T-helper 22 cell (primary cell): ENCODE measurements around the gene SLC7A9.
"Not testable (repeated sequence)": the region's sequence is repeated elsewhere in the genome, so short reads cannot be mapped to it uniquely, and the experiment has no call there.

Experiments
- DNase-seq: peaks from one replicate; pipeline ENCODE4 v3.0.0-alpha.2; 2020; ENCODE audit warnings: low read depth

The SLC7A9 gene

DNA sequence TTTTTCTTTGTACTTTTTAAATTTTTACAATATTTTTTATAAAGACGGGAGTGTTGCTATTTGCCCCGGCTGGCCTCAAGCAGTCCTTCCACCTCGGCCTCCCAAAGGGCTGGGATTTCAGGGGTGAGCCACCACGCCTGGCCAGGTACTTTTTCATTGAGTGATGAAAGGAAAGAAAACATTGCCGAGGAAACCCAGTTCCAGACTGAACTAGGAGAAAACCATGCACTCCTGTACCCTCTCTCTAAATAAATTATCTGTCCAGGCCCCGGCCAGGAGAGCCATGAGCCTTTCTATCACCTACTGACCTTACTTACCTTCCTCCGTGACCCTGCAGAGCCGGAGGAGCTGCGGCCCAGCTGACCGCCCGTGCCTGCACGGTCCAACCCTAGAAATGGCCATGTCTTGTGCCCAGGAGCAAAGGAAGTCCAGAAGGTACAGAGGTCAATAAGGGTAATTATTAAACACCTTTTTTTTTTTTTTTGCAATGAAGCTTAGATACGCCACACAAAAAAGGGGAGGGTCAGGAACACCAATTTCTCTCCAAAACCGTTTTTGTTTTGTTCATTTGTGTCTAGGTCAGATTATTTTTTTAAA lies at the start of gene SLC7A9:
SLC7A9 (minus strand) TSS at position 399 of the 597 bp plus-strand sequence. CDS start 1,233 bp downstream, outside the sequence.
- DNase-seq: no peak

DNA sequence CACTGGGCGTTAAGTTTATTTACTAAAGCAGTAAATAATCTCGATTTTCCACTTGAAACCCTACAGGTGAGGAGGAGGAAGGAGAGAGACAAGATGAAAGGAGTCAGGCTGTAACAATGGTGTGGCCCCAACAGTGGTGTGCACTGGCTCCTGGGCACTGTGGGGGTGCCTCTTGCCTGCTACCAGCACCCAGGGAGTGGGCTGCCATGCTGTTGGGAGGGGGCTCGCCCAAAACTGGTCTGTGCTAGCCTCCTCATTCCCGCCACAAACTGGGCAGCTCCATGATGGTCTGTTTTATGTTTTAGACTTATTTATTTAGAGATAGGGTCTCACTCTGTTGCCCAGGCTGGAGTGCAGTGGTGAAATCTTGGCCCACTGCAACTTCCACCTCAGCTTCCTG lies 49.8 kb upstream of the SLC7A9 start:
- no peak for DNase-seq

DNA sequence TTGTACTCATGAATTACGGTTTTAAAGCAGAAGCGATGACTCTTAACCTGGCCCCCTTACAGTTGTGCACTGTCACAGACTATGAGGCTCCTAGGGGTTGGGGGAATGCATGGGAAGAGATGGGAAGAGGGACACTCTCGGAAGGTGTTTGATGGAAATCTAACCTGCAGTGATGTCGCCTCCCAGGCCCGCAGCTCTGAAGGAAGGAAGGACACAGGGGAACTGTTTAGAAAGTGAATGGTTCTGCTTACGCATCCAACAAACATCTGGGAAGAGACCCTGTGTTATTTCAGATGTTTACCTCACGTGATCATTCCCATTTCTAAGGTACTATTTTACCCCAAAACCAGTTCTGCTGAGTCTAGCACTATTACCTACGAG lies 48.0 kb upstream of the SLC7A9 start:
- DNase-seq: no peak

DNA sequence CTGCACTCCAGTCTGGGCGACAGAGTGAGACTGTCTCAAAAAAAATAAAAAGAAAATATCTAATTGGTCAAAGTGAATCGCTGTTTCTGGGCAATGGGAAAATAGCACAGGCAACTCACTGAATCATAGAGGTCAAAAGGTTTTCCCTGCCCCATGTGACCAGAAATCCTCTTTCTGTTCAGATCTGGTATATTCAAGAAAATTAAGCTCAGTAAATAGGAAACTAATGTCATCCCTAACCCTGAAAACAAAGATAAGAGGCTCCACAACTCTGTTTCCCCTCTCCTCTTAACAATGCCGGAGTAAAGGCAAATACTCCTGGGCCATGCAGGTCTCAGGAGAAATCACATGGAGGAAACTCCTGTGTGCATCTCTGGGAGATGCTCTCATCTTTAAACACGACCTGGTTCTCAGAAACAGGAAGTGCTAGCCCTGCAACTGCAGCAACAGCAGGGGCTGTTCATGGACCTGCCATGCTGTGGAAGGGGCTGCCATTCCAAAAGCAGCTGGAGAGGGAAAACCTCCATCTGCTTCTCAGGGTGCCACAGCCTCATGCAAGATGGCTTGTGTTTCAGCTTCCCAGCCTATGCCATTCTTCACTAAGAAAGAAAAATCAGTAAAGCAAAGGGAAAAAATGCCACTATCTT lies 47.5 kb upstream of the SLC7A9 start:
- no peak for DNase-seq

DNA sequence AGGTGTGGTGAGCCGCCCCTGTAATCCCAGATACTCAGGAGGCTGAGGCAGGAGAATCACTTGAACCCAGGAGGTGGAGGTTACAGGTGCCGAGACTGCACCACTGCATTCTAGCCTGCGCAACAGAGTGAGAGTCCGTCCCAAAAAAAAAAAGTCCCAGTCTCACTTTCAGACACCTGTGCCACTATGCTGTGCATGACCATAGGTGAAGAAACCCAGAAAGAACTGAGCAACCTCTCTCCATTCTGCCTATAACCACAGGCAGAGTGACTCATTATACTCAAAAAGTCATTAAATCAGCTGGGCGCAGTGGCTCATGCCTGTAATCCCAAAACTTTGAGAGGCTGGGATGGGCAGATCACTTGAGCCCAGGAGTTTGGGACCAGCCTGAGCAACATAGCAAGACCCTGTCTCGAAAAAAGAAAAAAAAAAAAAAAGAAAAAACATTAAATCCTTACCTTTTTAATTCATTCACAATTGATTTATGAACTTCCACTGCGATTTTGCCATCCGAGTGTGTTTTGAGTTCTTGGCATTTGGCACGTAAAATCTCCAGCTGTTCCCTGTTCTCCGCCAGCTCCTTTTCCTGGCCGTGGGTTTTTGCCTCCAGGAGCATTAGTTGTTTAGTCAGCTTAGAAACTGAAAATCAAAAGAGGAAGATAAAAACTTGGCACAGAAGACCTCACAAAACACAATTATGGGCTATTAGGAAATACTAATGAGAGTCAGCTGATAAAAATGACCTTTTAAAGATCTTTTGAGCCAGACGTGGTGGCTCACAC lies 45.5 kb upstream of the SLC7A9 start:
- no peak for DNase-seq

DNA sequence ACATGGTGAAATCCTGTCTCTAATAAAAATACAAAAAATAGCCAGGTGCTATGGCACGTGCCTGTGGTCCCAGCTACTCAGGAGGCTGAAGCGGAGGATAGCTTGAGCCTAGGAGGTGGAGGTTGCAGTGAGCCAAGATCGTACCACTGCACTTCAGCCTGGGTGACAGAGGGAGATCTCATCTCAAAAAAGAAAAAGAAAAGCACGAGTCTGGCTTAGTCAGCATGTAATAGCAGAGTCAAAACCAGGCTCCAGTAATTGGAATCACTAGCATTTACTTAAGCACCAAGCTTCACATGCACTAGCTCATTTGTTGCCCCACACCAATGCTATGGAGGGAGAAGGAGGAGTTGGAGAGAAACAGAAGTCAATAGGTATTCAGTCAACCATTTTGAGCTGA lies 41.9 kb upstream of the SLC7A9 start:
- no peak for DNase-seq

DNA sequence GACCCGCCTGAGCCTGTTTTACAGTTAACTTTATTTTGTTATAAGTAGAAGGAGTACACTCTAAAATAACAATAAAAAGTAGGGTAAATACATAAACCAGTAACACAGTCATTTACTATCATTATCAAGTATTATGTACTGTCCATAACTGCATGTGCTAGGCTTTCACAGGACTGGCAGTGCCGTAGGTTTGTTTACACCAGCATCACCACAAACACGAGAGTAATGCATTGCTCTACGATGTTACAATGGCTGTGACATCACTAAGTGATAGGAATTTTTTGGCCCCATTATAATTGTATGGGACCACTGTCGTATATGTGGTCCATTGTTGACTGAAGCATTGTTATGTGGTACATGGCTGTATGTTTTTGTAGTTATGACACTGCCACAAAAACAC lies 41.3 kb upstream of the SLC7A9 start:
- DNase-seq: no peak

DNA sequence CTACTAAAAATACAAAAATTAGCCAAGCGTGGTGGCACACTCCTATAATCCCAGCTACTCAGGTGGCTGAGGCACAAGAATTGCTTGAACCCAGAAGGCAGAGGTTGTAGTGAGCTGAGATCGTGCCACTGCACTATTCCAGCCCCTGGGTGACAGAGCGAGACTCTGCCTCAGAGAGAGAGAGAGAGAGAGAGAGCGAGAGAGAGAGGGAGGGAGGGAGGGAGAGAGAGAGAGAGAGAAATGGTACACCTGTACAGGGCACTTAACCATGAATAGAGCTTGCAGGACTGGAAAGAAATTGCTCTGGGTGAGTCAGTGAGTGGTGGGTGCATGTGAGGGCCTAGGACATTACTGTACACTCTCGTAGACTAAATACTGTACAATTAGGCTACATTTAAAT lies 40.5 kb upstream of the SLC7A9 start:
- no peak for DNase-seq

DNA sequence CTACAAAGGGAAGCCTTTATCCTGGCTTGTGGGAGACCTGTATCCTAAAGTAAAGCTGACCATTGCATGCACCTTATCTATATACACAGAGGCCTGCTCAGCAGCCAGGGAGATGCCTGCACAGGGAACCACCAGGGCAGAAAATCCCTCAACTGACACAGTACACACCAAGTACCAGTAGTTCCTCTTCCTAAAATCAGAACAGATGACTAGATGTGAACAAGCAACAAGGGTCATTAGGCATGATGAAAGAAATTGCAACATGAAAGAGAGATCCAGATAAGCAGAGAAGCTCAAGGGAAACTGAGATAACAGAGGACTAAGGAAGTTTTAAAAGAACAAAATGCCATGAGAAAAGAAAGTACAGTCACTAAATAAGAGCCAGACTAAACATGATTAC lies 39.7 kb upstream of the SLC7A9 start:
- DNase-seq: no peak

DNA sequence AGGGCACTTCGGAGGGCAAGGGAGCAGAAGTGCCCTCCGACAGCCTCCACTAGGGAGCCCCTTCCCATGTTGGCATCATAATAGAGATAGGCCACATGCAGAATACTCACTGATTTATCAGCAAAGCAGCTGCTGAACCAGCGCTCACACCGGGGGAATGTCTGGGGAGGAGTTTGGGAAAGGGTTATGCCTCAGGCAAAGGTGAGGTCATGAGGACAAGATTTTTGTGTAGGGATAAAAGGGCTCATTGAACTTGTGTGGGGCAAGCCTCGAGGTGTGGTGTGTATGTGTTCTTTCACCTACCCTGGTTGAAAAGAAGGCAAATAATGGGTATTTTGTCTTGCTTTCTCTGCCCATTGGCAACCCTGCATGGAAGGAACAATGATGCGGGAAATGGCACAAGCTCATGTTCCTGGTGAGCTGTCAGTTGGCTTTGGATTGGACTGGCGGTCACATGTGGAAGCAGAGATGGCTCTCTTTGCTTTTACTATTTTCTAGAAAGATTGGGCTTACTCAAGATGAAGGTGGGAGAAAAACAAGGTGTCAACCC lies 39.1 kb upstream of the SLC7A9 start:
- DNase-seq: no peak

DNA sequence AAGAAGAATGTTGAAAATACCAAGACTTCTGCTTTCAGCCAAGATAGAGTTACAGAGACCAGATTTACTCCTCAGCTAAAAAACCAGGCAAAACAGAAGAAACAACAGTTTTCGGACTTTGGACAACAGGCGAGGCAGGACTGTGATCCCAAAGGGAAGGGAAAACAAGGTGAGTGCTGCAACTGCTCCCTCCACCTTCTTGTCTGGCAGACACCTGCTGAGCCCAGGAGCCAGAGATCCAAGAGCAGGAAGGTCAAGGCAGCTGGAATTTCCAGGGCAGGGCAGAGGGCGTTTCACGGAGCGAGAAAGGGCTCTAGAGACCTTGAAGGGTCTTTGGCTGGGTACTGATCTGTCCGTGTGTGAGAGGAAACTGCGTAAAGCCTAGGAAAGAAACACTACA lies 32.9 kb upstream of the SLC7A9 start:
- no peak for DNase-seq

DNA sequence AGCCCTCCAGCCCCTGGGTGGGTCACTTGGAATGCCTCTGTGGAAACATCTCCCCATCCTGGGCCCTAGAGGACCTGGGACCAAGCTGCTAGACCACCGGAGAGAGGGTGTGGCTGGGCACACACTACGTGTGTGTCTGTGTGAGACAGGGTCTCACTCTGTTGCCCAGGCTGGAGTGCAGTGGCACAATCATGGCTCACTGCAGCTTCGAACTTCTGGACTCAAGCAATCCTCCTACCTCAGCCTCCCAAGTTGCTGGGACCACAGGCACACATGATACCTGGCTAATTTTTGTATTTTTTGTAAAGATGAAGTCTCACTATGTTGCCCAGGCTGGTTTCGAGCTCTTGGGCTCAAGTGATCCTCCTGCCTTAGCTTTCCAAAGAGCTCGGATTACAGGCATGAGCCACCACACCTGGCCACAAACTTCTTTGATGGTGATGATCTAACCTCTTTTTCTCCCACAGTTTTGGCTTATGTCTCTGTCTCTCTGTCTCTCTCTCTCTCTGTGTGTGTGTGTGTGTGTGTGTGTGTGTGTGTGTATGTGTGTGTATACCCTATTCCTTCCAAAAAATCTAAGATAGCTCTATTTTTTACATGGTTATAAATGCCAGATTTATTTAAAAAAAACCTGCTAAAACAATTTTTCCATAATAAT lies 32.1 kb upstream of the SLC7A9 start:
- DNase-seq: no peak

DNA sequence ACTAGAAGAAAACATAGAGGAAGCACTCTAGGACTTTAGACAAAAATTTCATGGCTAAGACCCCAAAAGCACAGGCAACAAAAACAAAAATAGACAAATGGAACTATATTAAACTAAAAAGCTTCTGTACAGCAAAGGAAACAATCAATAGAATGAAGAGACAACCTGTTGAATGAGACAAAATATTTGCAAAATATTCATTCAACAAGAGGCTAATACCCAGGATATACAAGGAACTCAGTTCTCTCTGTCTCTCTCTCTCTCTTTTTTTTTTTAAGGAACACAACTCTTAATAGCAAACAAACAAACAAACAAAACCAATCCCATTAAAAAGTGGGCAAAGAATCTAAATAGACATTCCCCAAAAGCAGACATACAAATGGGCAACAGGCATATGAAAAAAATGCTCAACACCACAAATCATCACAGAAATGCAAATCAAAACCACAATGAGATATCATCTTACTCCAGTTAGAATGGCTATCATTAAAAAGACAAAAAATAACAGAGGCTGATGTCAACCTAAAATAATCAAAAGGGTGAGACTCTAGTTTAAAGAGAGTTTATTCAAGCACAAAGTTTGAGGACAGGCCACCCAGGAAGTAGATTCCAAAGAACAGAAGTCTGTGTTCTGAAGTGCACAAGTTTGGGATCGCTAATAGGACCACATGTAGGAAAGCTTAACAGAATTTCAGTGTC lies 27.1 kb upstream of the SLC7A9 start:
- no peak for DNase-seq

DNA sequence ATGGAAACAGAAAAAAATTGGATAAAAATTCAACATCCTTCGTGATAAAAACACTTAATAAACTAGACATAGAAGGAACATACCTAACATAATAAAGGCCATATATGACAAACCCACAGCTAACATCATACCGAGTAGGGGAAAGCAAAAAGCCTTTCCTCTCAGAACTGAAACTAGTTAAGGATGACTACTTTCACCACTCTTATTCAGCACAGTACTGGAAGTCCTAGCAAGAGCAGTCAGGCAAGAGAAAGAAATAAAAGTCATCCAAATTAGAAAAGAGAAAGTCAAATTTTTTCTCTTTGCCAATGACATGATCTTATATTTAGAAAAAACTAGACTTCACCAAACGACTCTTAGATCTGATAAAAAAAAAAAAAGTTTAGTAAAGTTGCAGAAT lies 25.8 kb upstream of the SLC7A9 start:
- no peak for DNase-seq

DNA sequence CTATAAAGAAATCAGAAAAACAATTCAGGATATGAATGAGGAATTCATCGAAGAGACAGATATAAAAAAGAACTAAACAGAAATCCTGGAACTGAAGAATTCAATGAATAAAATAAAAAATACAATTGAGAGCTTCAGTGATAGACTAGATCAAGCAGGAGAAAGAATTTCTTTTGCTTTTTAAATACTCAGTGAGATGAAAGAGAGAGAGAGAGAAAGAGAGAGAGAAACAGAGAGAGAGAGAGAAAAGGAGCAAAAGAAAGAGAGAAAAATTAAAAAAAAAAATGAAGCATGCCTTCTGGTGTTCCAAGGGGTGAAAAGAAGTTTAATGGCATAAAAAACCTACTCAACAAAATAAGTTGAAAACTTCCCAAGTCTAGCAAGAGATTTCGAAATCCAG lies 22.0 kb upstream of the SLC7A9 start:
- no peak for DNase-seq

DNA sequence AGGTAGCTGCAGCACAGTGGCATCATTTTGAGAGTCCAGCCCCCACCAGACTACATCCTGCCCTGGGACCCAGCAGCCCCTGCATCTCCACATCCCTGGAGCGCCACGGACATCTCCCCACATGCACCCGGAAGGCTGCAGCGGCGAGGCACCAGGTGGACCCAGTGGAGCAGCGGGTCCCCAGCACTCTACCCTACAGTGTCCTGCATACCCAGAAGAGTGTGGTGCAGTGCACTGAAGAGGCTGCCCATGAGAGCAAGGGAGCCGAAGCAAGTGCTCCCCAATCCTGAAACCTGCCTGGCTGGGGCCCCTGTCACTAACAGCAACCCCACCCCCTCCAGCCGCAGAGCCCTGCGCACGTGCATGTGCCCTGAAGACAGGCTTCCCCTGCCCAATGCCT lies 21.3 kb upstream of the SLC7A9 start:
- DNase-seq: no peak

DNA sequence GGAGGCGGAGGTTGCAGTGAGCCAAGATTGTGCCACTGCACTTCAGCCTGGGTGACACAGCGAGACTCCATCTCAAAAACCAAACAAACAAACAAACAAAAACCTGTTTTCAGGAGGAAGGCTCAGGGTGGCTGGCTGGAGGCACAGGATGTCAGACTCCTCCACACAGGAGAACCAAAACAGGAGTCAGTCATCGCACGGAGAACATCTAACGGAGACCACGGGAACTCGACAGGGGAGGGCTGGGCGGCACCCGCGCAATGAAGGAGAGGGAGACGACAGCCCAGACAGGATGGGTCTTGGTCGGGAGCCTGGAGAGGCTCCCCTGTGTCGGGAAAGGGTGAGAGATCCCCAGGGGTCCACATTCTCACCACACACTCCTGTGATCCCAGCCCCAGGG lies 20.8 kb upstream of the SLC7A9 start:
- no peak for DNase-seq

DNA sequence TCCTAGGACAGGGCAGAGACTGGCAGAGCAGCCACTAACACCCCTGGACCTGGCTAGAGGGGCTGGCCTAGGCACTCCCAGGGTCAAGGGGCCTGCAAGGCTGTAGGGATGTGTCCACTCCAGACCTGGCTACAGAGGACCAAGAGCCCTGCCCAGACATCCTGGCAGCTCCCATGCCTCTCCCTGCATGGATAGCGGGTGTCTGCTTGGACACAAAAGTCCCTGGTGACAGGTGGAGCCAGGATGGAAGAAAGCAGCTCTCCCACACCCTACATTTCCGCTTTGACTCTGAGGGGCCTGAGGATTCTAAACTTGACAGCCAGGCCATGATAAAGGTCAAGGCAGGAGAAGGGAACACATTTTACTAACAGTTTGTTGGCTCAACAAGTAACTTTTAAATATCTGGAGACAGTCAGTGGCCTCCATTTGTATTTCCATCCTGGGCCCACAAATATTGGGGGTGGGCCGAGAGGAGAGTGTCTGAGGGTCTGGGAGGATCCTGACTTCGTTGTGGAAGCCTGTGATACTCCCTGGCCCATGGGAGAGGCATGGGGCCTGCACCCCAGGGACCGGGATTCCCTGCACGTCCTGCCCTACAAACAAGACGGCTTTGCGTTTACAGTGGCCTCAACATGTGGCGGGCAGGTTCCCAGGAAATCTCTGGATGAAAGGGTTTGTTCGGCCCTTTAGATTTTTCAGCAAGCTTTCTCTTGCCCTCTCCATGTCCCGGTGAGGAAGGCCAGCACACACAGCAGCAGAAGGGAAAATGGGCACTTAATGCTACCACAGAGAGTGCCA lies 19.8 kb upstream of the SLC7A9 start:
- DNase-seq: no peak

DNA sequence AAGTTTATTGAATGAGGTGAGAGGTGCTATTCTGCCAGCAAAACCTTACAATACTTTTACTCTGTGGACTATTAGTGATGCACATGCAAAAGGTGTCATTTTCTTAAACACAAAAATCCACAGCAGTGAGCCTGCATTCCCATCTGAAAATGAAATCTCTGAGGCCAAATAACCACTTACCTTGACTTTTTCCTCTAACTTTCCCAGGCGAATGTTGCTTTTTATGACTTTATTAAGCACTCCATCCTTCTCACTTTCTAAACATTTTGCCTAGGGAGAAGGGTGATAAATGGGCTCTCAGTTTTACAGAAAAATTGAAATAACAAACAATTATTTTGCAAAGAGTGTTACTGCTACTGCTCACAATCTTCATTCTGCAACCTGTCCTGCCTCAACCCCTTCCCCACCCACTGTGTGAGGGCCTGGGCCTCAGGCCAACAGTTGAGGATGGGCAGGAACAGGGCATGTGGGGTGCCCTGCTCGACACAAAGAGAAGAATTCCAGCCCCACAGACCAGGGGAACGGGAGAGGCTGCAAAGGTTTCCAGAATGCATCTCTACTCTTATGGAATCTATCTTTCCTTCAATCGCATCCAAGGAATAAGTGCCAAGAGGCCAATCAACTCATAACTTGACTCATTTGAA lies 18.1 kb upstream of the SLC7A9 start:
- no peak for DNase-seq

DNA sequence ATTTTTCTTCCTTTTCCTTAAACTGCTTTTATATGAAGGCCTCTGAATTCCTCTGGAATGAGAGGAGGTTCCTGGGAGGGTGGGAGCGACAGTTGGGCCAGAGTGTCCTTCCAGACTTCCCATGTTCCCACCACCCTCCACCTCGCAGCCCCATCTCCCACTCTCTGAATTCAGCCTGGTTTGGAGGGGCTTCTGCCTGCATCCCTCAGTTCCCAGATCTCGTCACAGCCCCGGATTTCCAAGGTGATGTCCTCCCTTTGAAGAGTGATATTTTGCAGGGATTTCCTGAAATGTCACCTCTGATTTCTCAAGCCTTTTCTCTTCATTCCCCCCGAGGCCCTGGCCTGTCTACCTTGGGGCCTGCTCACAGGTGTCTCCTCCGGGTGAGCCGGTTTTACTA lies 16.7 kb upstream of the SLC7A9 start:
- DNase-seq: no peak

DNA sequence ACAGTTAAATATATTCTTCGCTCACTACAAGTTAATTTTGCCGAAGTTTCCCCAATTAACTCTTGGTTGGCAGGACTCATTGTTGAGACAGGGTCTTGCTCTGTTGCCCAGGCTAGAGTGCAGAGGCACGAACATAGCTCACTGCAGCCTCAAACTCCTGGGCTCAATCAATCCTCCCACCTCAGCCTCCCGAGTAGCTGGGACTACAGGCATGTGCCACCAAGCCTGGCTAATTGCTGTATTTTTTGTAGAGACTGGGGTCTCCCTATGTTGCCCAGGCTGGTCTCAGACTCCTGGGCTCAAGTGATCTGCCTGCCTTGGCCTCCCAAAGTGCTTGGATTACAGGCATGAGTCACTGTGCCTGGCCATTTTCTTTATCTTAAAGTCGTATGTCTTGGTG lies 15.7 kb upstream of the SLC7A9 start:
- not testable (repeated sequence) for DNase-seq
